Measurements from ENCODE around the gene NAV3.

GRCh38 chr12:78220811-78221210, 390.1 kb downstream of the NAV3 start:
- TF ChIP-seq CTCF (IDR thresholded peaks at IDR 0.05; ENCODE audit: low read length) (no peak), EZH2phosphoT487 (IDR thresholded peaks at IDR 0.05; ENCODE audit: low read length) (no peak), EZH2 (optimal IDR thresholded peaks at IDR 0.05; ENCODE audit: low read depth, low read length) (no peak)
